HG02610 (cell line): Measurements from ENCODE around the gene KEAP1.
"Not testable (repeated sequence)": the region's sequence is repeated elsewhere in the genome, so short reads cannot be mapped to it uniquely, and the experiment has no call there.

Experiments used
- ATAC-seq: cut with Tn5 transposase; IDR thresholded peaks from one replicate; pipeline ENCODE4 v1.9.1; 2021; ENCODE audit warnings: mild to moderate bottlenecking, moderate library complexity; ENCODE audit not compliant: unreplicated experiment

The KEAP1 gene

DNA sequence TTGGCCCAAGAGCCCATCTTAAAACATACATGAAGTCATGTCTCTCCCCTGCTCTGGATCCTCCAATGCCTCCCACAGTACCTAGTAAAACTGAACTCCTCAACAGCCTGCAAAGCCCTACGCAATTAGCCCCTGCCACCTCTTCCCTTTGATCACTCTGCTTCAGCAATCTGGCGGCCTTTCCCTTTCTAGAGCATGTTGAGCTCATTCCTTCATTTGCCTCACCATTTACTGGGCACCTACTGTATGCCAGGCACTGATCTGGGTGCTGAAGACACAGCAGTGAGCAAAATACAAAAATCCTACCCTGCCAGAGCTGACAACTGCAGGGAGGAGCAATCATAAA is 2.9 kb downstream of the KEAP1 start:
- ATAC-seq = no peak

DNA sequence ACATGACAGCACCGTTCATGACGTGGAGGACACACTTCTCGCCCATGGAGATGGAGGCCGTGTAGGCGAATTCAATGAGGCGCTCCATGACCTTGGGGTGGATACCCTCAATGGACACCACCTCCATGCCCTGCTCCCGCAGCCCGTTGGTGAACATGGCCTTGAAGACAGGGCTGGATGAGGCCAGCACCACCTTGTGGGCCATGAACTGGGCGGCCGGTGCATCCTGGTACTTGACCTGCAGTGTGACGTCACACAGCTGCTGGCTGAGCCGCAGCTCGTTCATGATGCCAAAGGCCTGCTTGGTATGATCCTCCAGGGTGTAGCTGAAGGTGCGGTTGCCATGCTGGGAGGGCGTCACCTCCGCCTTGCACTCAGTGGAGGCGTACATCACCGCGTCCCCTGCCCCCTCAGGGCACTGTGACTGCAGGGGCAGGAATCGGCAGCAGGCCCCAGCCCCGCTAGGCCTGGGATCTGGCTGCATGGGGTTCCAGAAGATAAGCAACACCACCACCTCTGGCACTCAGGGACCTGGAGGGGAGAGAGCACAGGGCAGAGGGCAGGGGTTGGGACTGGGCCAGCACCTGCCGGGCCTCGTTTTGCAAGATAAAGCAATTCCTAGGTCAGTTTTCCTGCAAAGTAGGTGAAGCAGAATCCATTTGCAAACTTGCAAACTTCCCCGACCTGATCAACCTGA is 3.5 kb downstream of the KEAP1 start:
- no peak for ATAC-seq

DNA sequence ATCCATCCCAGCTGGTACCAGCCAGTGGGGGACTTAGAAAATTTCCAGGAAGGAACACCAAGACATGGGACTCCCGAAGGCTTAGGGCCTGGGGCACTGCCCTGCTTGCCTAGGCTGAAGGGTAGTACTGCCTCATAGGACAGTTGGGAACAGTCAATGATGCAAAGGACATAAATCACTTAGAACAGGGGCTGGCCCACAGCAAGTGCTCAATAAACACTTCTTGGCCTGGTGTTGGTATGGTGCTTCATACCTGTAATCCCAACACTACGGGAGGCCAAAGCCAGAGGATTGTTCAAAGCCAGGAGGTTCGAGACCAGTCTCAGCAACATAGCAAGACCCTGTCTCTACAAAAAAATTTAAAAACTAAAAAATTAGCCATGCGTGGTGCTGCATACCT is 5.8 kb downstream of the KEAP1 start:
- ATAC-seq = no peak

DNA sequence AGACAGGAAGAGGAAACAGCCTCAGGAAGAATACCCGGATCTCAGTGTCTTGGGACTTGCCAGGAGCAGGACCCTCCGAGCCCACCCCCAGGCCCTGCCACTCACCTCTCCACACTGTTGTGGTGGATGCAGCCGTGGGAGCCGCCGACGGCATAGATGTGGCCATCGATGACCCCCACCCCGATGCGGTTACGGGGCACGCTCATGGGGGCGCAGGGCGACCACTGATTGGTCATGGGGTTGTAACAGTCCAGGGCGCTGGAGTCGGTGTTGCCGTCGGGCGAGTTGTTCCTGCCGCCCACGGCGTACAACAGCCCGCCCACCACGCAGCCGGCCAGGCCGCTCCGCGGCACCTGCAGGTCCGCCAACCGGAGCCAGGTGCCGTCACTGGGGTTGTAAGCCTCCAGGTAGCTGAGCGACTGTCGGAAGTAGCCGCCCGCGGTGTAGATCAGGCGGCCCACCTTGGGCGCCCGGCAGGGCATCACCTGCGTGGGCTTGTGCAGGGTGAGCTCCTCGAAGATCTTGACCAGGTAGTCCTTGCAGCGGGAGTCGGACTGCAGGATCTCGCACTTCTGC is 11.6 kb downstream of the KEAP1 start:
- ATAC-seq = no peak

DNA sequence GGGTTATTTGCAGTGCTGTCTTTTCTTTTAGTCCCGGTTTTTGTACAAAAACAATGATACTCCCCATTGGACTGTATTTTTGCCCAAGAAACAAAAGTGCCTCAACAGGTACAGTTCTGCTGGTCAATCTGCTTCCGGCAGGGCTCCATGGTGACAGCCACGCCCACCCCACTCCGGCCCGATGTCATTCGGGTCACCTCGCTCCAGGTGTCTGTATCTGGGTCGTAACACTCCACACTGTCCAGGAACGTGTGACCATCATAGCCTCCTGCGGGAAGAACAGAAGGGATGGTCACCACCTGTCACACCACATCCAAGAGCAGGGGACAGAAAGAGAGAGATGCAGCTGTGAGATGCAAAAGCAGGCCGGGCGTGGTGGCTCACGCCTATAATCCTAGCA is 16.6 kb downstream of the KEAP1 start:
- no peak for ATAC-seq

DNA sequence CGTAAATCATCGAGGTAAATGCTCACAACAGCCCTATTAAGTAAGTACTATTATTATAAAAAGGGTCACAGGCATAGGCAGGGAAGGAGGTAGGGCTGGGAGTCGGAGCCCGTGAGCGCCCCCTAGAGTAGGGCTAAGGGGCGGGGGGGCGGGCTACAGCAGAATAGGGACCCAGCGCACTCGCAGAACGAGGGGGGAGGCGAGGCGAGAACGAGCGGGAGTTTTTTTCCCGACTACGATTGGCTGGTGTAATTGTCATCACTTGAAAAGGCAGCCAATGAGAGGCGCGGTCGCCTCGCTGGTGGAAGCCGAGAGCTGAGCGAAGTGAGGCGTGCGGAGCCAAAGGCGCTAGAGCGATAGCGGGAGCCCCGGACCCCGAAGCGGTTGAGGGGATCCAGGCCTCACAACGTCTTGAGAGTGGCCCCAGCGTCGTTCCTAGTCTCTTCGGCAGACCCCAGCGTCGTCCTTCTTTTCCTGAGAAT is 24.2 kb downstream of the KEAP1 start:
- no peak for ATAC-seq

DNA sequence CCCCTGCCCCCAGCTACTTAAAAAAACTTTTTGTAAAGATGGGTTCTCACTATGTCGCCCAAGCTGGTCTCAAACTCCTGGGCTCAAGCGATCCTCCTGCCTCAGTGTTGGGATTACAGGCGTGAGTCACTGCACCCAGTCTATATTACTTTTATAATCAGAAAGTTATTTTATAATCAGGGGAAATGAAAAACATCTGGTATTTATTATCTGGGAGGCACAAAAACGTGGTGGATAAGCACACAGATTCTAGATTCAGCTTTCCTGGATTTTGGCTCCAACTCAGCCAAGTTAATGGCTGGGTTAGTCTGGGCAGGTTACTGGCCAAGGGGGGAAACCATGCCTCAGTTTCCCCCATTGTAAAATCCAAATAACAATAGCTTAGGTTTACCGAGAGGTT is 24.7 kb downstream of the KEAP1 start:
- no peak for ATAC-seq

DNA sequence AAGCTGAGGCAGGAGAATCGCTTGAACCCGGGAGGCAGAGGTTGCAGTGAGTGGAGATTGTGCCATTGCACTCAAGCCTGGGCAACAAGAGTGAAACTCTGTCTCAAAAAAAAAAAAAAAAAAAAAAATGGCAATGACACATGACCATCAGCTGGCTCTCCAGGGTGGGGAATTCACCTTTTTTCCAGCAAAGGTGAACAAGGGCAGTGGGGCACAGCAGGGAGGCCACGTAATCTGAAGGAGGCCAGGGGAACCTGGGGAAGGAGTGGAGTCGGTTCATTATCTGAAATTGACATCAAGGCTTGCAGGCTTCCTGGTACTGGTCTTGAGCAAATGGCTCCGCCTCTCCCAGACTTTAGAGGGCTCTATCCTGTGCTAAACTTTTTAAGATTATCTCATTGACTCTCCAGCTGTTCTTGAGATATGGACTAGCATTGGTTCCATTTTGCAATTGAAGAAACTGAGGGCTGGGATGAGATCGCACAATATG is 28.1 kb downstream of the KEAP1 start:
- no peak for ATAC-seq

DNA sequence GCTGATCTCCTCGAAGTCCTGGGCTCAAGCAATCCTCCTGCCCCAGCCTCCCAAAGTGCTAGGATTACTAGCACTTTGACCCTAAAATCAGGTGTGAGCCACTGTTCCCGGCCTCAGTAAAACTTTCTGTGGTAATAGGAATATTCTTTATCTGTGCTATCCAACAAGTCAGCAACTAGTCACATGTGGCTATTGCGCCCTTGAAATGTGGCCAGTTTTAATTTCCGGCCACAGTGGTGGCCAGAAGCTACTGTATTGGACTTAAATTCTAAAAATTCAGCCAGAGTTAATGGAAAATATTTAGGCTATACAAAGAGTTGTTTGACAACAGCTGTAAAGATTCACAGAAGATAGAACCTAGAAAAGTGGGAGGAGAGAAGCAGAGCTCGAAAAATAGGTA is 30.0 kb downstream of the KEAP1 start:
- ATAC-seq = no peak

DNA sequence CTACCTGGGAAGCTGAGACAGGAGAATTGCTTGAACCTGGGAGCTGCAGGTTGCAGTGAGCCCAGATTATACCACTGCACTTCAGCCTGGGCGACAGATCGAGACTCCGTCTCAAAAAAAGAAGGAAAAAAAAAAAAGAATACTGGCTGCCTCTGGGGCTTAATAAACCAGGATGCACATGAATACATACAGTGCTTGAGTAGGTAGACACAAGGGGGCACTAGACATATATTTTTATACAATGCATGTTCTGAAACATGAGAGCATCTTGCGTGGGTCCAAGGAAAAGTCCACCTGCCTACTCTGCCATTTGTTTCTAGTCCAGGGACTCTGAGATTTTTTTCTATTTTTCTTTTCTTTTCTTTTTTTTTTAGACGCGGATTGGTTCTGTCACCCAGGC is 31.2 kb downstream of the KEAP1 start:
- ATAC-seq = no peak

DNA sequence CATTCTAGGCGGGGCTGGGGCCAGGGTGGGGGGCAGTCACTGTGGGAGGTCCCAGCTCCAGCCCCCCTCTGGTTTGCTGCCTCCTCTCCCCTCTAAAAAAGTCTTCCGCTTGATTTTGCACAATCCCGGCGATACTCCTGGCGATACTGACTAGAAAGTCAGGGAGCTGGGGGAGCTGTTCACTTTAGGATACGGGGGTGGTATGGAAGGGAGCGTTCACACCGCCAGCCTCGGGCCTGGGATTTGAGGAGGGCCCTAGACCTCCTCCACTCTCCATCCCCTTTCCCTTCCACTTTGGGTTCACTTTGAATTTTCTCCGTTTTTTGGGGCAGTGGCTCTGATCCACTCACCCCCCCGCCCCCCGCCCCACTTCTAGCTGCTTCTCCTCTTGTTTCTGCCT is 35.0 kb downstream of the KEAP1 start:
- no peak for ATAC-seq

DNA sequence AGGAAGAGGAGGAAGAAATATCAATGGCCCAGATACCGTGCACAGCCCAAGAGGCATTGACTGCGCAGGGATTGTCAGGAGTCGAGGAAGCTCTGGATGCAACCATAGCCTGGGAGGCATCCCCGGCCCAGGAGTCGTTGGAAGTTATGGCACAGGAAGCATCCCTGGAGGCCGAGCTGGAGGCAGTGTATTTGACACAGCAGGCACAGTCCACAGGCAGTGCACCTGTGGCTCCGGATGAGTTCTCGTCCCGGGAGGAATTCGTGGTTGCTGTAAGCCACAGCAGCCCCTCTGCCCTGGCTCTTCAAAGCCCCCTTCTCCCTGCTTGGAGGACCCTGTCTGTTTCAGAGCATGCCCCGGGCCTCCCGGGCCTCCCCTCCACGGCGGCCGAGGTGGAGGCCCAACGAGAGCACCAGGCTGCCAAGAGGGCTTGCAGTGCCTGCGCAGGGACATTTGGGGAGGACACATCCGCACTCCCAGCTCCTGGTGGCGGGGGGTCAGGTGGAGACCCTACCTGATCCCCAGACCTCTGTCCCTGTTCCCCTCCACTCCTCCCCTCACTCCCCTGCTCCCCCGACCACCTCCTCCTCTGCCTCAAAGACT is 36.0 kb downstream of the KEAP1 start:
- no peak for ATAC-seq

DNA sequence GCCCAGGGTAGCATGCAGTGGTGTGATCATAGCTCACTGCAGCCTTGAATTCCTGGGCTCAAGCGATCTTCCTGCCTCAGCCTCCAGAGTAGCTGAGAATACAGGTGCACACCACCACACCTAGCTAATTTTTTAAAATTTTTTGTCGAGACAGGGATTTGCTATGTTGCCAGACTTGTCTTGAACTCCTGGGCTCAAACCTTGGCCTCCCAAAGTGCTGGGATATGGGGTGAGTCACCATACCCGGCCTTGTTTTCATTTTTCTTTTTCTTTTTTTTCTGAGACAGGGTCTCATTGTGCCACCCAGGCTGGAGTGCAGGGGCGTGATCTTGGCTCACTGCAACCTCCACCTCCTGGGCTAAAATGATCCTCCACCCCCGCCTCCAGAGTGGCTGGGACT is 38.7 kb downstream of the KEAP1 start:
- no peak for ATAC-seq

DNA sequence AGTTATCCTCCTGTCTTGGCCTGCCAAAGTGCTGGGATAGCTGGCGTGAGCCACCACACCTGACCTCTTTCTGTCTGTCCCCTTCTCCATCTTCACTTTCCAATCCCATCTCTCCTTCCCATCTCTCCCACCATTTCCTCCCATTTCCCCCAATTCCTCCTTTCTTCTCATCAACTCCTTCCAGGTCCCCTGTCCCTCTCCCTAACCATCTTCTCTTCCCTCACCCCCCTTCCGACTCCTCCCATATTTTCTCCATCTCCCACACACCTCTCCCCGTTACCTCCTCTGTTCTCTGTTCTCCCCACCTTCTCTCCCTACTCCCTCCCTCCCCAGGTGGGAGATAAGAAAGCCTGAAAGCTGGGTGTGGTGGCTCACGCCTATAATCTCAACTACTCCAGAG is 40.6 kb downstream of the KEAP1 start:
- ATAC-seq = no peak

DNA sequence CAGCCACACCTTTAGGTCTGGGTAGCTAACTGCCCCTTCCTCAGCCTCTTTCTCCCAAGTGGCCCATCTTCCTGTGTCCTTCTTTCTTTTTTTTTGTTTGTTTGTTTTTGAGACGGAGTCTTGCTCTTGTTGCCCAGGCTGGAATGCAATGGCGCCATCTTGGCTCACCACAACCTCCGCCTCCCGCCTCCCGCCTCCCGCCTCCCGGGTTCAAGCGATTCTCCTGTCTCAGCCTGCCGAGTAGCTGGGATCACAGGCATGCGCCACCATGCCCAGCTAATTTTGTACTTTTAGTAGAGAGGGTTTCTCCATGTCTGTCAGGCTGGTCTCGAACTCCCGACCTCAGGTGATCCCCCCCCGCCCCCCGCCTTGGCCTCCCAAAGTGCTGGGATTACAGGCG is 41.1 kb downstream of the KEAP1 start:
- ATAC-seq = not testable (repeated sequence)

DNA sequence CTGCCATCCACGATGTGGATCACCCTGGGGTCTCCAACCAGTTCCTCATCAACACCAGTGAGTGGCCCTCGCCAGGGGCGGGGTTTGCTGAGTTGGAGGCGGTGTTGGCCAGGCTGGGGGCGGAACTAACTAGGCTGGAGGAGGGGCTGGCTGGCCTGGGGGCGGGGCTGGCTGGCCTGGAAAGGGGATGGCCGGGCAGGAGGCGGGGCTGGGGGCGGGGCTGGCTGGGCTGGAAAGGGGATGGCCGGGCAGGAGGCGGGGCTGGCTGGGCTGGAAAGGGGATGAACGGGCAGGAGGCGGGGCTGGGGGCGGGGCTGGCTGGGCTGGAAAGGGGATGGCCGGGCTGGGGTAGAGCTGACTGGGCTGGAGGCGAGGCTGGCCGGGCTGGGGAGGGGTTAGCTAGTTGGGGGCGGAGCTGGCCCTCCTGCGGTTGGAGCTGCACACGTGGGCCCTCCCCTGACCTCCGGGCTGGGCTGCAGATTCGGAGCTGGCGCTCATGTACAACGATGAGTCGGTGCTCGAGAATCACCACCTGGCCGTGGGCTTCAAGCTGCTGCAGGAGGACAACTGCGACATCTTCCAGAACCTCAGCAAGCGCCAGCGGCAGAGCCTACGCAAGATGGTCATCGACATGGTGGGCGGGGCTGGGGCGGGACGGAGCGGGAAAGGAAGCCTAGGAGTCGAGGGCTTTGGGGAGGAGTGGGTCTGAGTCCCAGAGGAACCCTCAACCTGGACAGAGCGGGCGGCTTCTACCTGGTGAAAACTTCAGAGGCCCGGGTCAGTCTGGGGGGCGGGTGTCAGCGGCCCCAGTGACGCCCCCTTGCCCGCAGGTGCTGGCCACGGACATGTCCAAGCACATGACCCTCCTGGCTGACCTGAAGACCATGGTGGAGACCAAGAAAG is 41.9 kb downstream of the KEAP1 start:
- ATAC-seq = peak; percentile 84

DNA sequence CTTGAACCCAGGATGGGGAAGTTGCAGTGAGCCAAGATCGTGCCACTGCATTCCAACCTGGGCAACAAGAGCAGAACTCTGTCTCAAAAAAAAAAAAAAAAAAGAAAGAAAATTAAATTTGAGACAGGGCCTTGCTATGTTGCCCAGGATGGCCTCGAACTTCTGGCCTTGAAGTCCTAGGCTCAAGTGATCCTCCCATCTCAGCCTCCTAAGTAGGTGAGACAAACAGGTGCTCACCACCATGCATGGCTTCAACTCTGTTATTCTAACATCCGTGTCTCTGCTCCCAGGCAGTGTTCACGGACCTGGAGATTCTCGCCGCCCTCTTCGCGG is 42.5 kb downstream of the KEAP1 start:
- ATAC-seq = no peak

DNA sequence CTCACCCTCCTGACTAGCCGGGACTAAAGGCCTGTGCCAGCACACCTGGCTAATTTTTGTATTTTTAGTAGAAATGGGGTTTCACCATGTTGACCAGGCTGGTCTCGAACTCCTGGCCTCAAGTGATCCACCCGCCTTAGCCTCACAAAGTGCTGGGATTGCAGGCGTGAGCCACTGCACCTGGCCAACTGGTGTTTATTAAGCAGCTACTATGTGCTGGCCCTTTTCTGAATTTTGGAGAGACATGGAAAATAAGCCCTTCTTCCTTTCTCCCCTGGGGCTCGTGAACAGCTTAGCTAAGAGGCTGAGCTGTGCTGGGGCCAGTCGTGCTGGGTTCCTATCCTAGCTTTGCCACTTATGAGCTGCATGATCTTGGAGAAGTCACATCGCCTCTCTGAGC is 44.4 kb downstream of the KEAP1 start:
- not testable (repeated sequence) for ATAC-seq

DNA sequence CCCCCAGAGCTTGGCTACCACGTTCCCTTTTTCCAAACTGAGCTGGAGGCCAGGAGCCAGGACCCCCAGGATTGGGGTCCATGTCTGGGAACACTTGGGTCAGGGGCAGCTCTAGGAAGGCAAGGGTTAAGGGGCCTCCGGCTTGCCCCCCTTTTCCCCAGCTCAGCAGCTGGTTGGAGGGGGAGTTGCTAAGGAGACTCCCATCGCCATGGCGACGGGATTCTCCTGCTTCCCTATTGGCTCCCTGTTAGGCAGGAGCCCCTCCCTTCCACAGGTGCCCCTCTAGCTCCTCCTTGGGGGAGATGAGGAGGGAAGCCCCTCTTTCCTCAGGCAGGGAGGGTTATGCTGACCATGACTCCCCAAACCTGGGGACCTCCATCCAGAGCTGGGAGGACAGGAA is 48.9 kb downstream of the KEAP1 start:
- no peak for ATAC-seq

DNA sequence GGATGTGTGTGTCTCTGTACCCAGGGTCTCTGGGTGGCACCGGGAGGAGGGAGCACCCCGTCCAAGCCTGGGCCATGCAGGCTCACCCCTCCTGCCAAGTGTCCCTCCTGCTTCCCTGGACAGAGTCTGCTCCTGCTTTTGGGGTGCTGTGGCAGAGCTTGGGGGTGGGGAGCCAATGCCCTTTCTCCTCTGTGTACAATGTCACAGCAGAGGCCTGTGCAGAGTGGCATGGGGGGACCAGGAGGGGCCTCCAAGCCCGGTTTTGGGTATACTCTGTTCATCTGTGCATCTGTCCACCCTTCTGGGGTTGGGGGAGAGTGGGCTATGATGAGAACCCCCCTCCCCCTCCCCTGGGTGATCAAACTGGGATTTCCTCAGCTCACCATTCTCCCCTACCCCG is 49.3 kb downstream of the KEAP1 start:
- no peak for ATAC-seq

DNA sequence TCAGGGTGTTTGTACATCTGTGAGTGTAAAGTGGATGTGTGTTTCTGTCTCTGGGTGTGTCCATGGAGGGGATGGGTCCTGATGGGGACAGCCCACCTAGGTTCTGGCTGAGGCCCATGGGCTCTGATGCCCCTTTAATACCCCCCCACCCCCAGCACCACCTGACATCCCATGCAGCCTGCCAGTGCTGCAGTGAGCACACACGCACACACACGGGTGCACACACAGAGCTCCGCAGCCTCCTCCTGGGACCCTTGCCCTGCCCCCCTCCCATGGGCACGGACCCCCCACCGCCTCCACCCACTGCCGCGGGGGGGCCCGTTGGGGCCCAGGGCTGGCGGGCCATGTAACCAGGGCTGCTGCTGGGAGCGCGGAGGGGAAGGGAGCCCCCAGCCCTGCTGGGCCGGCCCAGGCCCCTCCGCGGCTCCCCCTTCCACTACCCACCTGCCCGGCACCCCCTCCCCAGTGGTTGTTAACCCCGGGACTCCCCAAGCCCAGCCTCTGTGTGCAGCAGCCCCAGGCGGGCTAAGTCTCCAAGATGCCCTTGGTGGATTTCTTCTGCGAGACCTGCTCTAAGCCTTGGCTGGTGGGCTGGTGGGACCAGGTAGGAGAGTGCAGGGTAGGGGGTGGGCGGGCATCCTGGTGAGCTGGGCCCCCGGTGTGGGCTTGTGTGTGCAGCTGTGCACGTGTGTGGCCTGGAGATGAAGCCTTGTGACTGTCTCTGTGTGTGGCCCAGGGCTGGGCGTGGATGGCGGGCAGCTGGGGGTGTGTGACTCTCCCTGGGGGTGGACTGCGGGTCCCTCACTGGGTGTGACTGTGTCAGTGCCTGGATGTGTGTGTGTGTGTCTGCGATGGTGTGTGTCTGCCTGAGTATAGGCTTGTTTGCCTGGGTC is 50.2 kb downstream of the KEAP1 start:
- no peak for ATAC-seq
